Testis (tissue), 2 donors: ENCODE measurements around the gene NAA16.

ENCODE experiments used
- POLR2A ChIP-seq: fragments of 450-650 bp; IDR thresholded peaks from one replicate; pipeline ENCODE4 v1.6.1; 2017; ENCODE audit warnings: antibody characterized with exemption, mild to moderate bottlenecking, moderate library complexity
- TF ChIP-seq, protein P1 (sequence below), 3 experiments: fragments of 450-650 bp in 2 of 3; fragments of 200-600 bp in 1 of 3; sonication (generic) in 1 of 3; IDR thresholded peaks; one replicate each; pipeline ENCODE4 v1.5.1; 2016 to 2019; ENCODE audit warnings: antibody characterized with exemption in 3 of 3, mild to moderate bottlenecking in 2 of 3, moderate library complexity in 1 of 3

DNA sequence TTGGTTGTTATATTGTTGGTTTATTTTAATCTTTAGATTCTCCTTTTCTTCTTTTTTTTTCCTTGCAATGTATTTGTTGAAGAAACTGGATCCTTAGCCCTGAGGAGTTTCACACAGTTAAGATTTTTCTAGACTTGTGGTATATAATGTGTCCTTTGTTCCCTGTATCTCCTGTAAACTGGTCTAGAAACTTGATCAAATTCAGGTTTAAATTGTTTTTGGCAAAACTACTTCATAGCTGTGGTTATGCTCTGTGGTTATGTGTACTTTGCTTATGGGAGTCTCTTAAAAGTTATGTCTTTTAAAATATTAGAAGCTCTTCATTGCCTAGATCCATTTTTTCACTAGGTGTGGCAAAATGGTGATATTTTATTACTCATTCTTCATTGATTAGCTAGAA is 44.0 kb upstream of the NAA16 start:
- TF ChIP-seq, protein P1, sequence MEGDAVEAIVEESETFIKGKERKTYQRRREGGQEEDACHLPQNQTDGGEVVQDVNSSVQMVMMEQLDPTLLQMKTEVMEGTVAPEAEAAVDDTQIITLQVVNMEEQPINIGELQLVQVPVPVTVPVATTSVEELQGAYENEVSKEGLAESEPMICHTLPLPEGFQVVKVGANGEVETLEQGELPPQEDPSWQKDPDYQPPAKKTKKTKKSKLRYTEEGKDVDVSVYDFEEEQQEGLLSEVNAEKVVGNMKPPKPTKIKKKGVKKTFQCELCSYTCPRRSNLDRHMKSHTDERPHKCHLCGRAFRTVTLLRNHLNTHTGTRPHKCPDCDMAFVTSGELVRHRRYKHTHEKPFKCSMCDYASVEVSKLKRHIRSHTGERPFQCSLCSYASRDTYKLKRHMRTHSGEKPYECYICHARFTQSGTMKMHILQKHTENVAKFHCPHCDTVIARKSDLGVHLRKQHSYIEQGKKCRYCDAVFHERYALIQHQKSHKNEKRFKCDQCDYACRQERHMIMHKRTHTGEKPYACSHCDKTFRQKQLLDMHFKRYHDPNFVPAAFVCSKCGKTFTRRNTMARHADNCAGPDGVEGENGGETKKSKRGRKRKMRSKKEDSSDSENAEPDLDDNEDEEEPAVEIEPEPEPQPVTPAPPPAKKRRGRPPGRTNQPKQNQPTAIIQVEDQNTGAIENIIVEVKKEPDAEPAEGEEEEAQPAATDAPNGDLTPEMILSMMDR (IDR thresholded peaks at IDR 0.05), result no peak
- no peak for TF ChIP-seq POLR2A
